Gastroesophageal sphincter (tissue), 3 donors: Measurements from ENCODE around the gene STK35.

Experiments
- CTCF ChIP-seq, 4 experiments: fragments of 200-600 bp in 2 of 4; fragments of 450-650 bp in 2 of 4; sonication (generic) in 1 of 4; IDR thresholded peaks; one replicate each; pipeline ENCODE4 v1.5.1; 2017 to 2019; ENCODE audit warnings: antibody characterized with exemption in 4 of 4, mild to moderate bottlenecking in 2 of 4, moderate library complexity in 2 of 4
- POLR2A ChIP-seq, 2 donors: fragments of 450-650 bp; IDR thresholded peaks; one replicate each; pipeline ENCODE4 v1.6.1; 2017; ENCODE audit warnings: antibody characterized with exemption in 2 of 2, mild to moderate bottlenecking in 2 of 2, moderate library complexity in 1 of 2

- no peak for TF ChIP-seq CTCF (IDR thresholded peaks at IDR 0.05)
- TF ChIP-seq POLR2A (IDR thresholded peaks at IDR 0.05), result no peak
Measured at GRCh38 chr20:2080532-2081224, 20.9 kb upstream of the STK35 start.
